DND-41 (cell line): ENCODE results near the gene TMEM60.

Experiments used
- CTCF ChIP-seq: IDR thresholded peaks from 2 replicates; pipeline ENCODE4 v1.5.1; 2012; ENCODE audit warnings: borderline replicate concordance, low read length, moderate library complexity, mild to moderate bottlenecking; ENCODE audit not compliant: poor library complexity, severe bottlenecking; ENCODE audit errors: extremely low read depth
- EZH2 ChIP-seq: IDR thresholded peaks from 3 replicates; pipeline ENCODE4 v1.6.1; 2012; ENCODE audit warnings: borderline replicate concordance, low read depth, mild to moderate bottlenecking, moderate library complexity, low read length, inconsistent platforms; ENCODE audit not compliant: severe bottlenecking

- TF ChIP-seq CTCF (no peak), EZH2 (no peak)
Observed at GRCh38 chr7:77830649-77831355, 32.6 kb upstream of the TMEM60 start.
